GM12878 (cell line): ENCODE data around the gene GORASP1. TPM values are rescaled to one million over a fixed set of nuclear protein-coding genes. Genes with fewer than 3 reads are reported as not detected.
A peak's percentile ranks its signal among the peaks of the same experiment; 100 is the strongest.

Experiments
- ATAC-seq: fragments of 200-7000 bp; cut with Tn5 transposase; 3 replicates; pipeline ENCODE4 v1.9.1; 2020; ENCODE audit warnings: mild to moderate bottlenecking, moderate library complexity
- BruUV-seq: library from RNA; stranded (reverse); fragments of 400-500 nt; replicated peaks from 2 replicates; lab custom pipeline; 2021; lab: Mats Ljungman, UMichigan
- CTCF ChIA-PET: fragments of 300-600 bp; sonication (Branson Sonifier 250); formaldehyde crosslinking; extraction: SDS; loops from one replicate; lab custom pipeline; 2021; ENCODE audit warnings: inconsistent platforms; lab: Yijun Ruan, JAX
- POLR2A ChIA-PET: fragments of 350-600 bp; formaldehyde crosslinking; extraction: SDS; loops from one replicate; lab custom pipeline; 2021; ENCODE audit warnings: inconsistent platforms; lab: Charles Lee
- RAD21 ChIA-PET: fragments of 300-600 bp; sonication (Branson Sonifier 250); formaldehyde crosslinking; loops from one replicate; lab custom pipeline; 2023; ENCODE audit warnings: antibody characterized with exemption; ENCODE audit not compliant: unreplicated experiment; lab: Charles Lee
- SMC1A ChIA-PET: fragments of 300-600 bp; sonication (Branson Sonifier 250); formaldehyde crosslinking; loops from one replicate; lab custom pipeline; 2023; ENCODE audit not compliant: unreplicated experiment, uncharacterized antibody; lab: Charles Lee
- DNase-seq: peaks from one replicate; pipeline ENCODE4 v3.0.0-alpha.2; 2011; ENCODE audit warnings: low read depth, low spot score
- FAIRE-seq: peaks from 3 replicates; lab custom pipeline; 2011; peaks lifted over from hg19 to GRCh38; lab: Jason Lieb, UNC
- H2AFZ ChIP-seq: 2 replicates; pipeline ENCODE4 v1.6.0; 2011; ENCODE audit warnings: low read depth, low read length, control low read depth; ENCODE audit not compliant: control insufficient read depth
- H3K27ac ChIP-seq: 2 replicates; pipeline ENCODE4 v1.5.1; 2011; ENCODE audit warnings: control low read depth; ENCODE audit not compliant: control insufficient read depth, insufficient read depth
- H3K27me3 ChIP-seq, 2 experiments: replicated peaks in 1 of 2; 2 replicates each; pipeline versions ENCODE4 v1.6.0 to v1.6.1; 2011; ENCODE audit warnings: low read length in 1 of 2; ENCODE audit not compliant: control insufficient read depth in 2 of 2, insufficient read depth in 2 of 2
- H3K36me3 ChIP-seq, 2 experiments: 2 replicates each; pipeline ENCODE4 v1.5.1; 2011; ENCODE audit warnings: low read length in 1 of 2; ENCODE audit not compliant: control insufficient read depth in 2 of 2, insufficient read depth in 2 of 2
- H3K4me1 ChIP-seq: 2 replicates; pipeline ENCODE4 v1.6.1; 2011; ENCODE audit warnings: mild to moderate bottlenecking, low read length, moderate library complexity, mixed read lengths; ENCODE audit not compliant: control insufficient read depth, insufficient read depth
- H3K4me2 ChIP-seq: 2 replicates; pipeline ENCODE4 v1.6.0; 2011; ENCODE audit warnings: control low read depth; ENCODE audit not compliant: control insufficient read depth, insufficient read depth
- H3K4me3 ChIP-seq: fragments of 200-600 bp; sonication (generic); 2 replicates; pipeline ENCODE4 v1.5.1; 2016
- H3K79me2 ChIP-seq: 2 replicates; pipeline ENCODE4 v1.6.0; 2011; ENCODE audit warnings: low read length; ENCODE audit not compliant: control insufficient read depth, insufficient read depth
- H3K9ac ChIP-seq: 2 replicates; pipeline ENCODE4 v1.8.0; 2011; ENCODE audit warnings: low read length, control low read depth, mixed read lengths; ENCODE audit not compliant: control insufficient read depth, insufficient read depth
- H3K9me3 ChIP-seq: replicated peaks from 3 replicates; pipeline ENCODE4 v1.5.1; 2011; ENCODE audit warnings: mild to moderate bottlenecking, low read length; ENCODE audit not compliant: control insufficient read depth, insufficient read depth
- H4K20me1 ChIP-seq: 2 replicates; pipeline ENCODE4 v1.6.0; 2011; ENCODE audit not compliant: control insufficient read depth, insufficient read depth
- CTCF ChIP-seq, 3 experiments: IDR thresholded peaks in 2 of 3; conservative IDR thresholded peaks in 1 of 3; 2 replicates each; pipeline ENCODE4 v1.5.1; 2011; ENCODE audit warnings: low read depth in 3 of 3, low read length in 3 of 3, mild to moderate bottlenecking in 3 of 3, control low read depth in 2 of 3, moderate library complexity in 2 of 3, inconsistent platforms in 1 of 3, mixed read lengths in 1 of 3; ENCODE audit not compliant: control insufficient read depth in 2 of 3, insufficient read depth in 1 of 3; ENCODE audit errors: extremely low read depth in 1 of 3
- HCFC1 ChIP-seq: fragments of 150-350 bp; IDR thresholded peaks from 2 replicates; pipeline ENCODE4 v1.6.1; 2014; ENCODE audit warnings: low read length
- POLR2A ChIP-seq: IDR thresholded peaks from 2 replicates; pipeline ENCODE4 v1.6.1; 2011; ENCODE audit warnings: low read depth, mild to moderate bottlenecking, low read length
- RAD21 ChIP-seq: IDR thresholded peaks from 2 replicates; pipeline ENCODE4 v1.6.1; 2011; ENCODE audit warnings: mild to moderate bottlenecking, low read depth, low read length, moderate library complexity; ENCODE audit not compliant: insufficient read depth
- RUNX3 ChIP-seq: IDR thresholded peaks from 2 replicates; pipeline ENCODE4 v1.6.1; 2012; ENCODE audit warnings: low read length, inconsistent platforms
- SPI1 ChIP-seq: IDR thresholded peaks from 2 replicates; pipeline ENCODE4 v1.6.1; 2011; ENCODE audit warnings: low read depth, mild to moderate bottlenecking, low read length, moderate library complexity, borderline replicate concordance; ENCODE audit not compliant: insufficient read depth
- YY1 ChIP-seq: IDR thresholded peaks from 2 replicates; pipeline ENCODE4 v1.6.1; 2011; ENCODE audit warnings: low read depth, mild to moderate bottlenecking, low read length
- WGBS: methylation state at CpG from one replicate; pipeline ENCODE4 v1.1.6; 2016; ENCODE audit warnings: low lambda C conversion rate; ENCODE audit not compliant: insufficient replicate concordance, insufficient coverage; ENCODE audit errors: missing lambda C conversion rate; 5-methylcytosine and 5-hydroxymethylcytosine counted together
- in situ Hi-C: fragments of 300-500 bp; cut with MboI; formaldehyde crosslinking; loops from 9 replicates; pipeline ENCODE4 v1.14.3; 2018; ENCODE audit warnings: mixed read lengths
- intact Hi-C: fragments of 100-400 bp; cut with micrococcal nuclease; formaldehyde crosslinking; loops from one replicate; pipeline ENCODE4 v1.14.2; 2022; ENCODE audit not compliant: unreplicated experiment
- polyA plus RNA-seq, 11 experiments: library from polyadenylated mRNA; depleted of rRNA in 4 of 11; unstranded in 6 of 11; stranded (reverse) in 5 of 11; fragments of >200 nt; fragmentation: Nextera tagmentation in 4 of 11; fragmentation: Illumina TruSeq in 1 of 11; extraction: Ambion mirVana in 4 of 11; extraction: Trizol in 1 of 11; gene quantifications; 1 replicate in 1 of 11; 2 replicates in 10 of 11; pipeline versions ENCODE4 v1.2.1 to v1.2.3, GENCODE V29; 2011 to 2016; ENCODE audit warnings: inconsistent platforms in 2 of 11, missing spikeins in 2 of 11, low read depth in 1 of 11
- total RNA-seq, 4 experiments: library from RNA; depleted of rRNA in 3 of 4; stranded (reverse); fragments of >200 nt in 3 of 4; fragmentation: Illumina TruSeq in 1 of 4; extraction: Trizol in 1 of 4; gene quantifications; 2 replicates each; pipeline versions ENCODE4 v1.2.1 to v1.2.3, GENCODE V29; 2013 to 2021

The GORASP1 gene
- total and polyA plus RNA-seq, 10 of the 15 experiments (the other 5 are each of a cell fraction or from before 2014, with no cell fraction given): 3.6 to 32.7 (median 23.2) TPM

DNA sequence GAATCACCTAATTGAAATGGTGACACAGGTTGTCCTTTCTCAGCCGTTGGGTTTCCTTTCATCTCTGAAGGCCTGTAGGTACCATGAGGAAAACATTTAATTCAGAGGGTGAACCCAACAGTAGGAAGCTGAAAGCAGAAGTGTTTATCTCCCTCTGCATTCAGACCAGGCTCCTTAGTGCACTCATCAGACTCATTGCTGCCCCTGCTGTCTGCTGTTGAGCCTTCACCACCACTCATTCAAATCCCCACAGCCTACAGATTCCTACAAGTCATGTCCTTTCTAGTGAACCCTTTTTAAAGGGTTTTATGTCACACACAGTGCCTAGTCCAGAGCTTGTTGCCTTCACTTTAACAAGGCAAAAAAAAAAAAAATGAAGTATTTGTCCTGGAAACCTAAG, 42.2 kb downstream of the GORASP1 start:
- Histone ChIP-seq H3K27me3 (no peaks in the 10 kb centered on the region), H3K9ac (no peak overlapping the region), H3K36me3 (peaks cover 0 to 6% of the 10 kb centered on the region in 2 experiments; a peak in 2 of 4 replicates), H2AFZ (no peak overlapping the region), H3K4me1 (no peaks in the 10 kb centered on the region), H3K79me2 (no peaks in the 10 kb centered on the region), H3K9me3 (no peaks in the 10 kb centered on the region), H3K4me2 (no peak overlapping the region), H4K20me1 (no peaks in the 10 kb centered on the region), H3K4me3 (no peak overlapping the region), H3K27ac (no peak overlapping the region)
- BruUV-seq: no TSS peak
- ChIA-PET POLR2A (interaction anchor here (0.6 kb wide), 1 partner anchor 20 kb away, joined by 3 read pairs; no protein-coding TSS in a partner anchor), CTCF (interaction anchor here (0.8 to 1.8 kb wide), 5 partner anchors 9 to 226 kb away, joined by 3 to 8 read pairs (median 4); partner anchors contain the start of gene XIRP1), SMC1A (interaction anchor here (1.2 to 1.6 kb wide), 2 partner anchors 35 to 85 kb away, joined by 3 read pairs; no protein-coding TSS in a partner anchor), RAD21 (interaction anchor here (1.4 kb wide), 1 partner anchor 65 kb away, joined by 4 read pairs; no protein-coding TSS in a partner anchor)
- FAIRE-seq (peak; percentile 65), DNase-seq (no peak), ATAC-seq (peak; percentile 100)
- WGBS: 0% methylated on average over 1 of the region's 1 CpG
- intact Hi-C loops (no loop called here), in situ Hi-C loops (no loop called here)
- TF ChIP-seq RAD21: peak; percentile 43
- TF ChIP-seq YY1: 0 out of 2 replicates have a peak, but pooled peaks have one; percentile 33
- TF ChIP-seq POLR2A: no peak
- TF ChIP-seq CTCF (IDR thresholded peaks at IDR 0.05 in 2 of 3, conservative IDR thresholded peaks at IDR 0.05 in 1 of 3; ENCODE audit: control insufficient read depth in 2 of 3, extremely low read depth in 1 of 3, insufficient read depth in 1 of 3, low read depth in 3 of 3, low read length in 3 of 3): peak; percentile 55 to 64 (median 57)
- no peak for TF ChIP-seq HCFC1
- peak; percentile 66; the same call in 1 of the 2 replicates for TF ChIP-seq SPI1
- TF ChIP-seq RUNX3: peak; percentile 16; the same call in 1 of the 2 replicates
